Neural cell (in vitro differentiated cells): Measurements from ENCODE around the gene LFNG. TPM values are rescaled to one million over a fixed set of nuclear protein-coding genes. Genes with fewer than 3 reads are reported as not detected.

Experiments
- H2AFZ ChIP-seq: fragments of 200-600, 300-800 bp; sonication (generic), shearing (Covaris generic); 2 replicates; pipeline ENCODE4 v1.6.0; 2014; ENCODE audit warnings: low read depth, mild to moderate bottlenecking, antibody characterized with exemption, low read length, moderate library complexity
- H3F3A ChIP-seq: fragments of 200-600 bp; shearing (Covaris generic); 2 replicates; pipeline ENCODE4 v1.6.1; 2016; ENCODE audit warnings: mild to moderate bottlenecking, moderate library complexity, mixed read lengths, antibody characterized with exemption, low read length; ENCODE audit not compliant: insufficient read depth, poor library complexity, severe bottlenecking
- H3K27ac ChIP-seq: fragments of 200-600, 300-800 bp; sonication (generic), shearing (Covaris generic); 2 replicates; pipeline ENCODE4 v1.5.1; 2014; ENCODE audit warnings: mild to moderate bottlenecking, low read length, moderate library complexity
- H3K27me3 ChIP-seq: fragments of 300-800, 200-600 bp; sonication (generic), shearing (Covaris generic); 2 replicates; pipeline ENCODE4 v1.6.0; 2014; ENCODE audit warnings: mild to moderate bottlenecking, low read depth, low read length, moderate library complexity; ENCODE audit not compliant: insufficient read depth
- H3K36me3 ChIP-seq: fragments of 300-800, 200-600 bp; sonication (generic), shearing (Covaris generic); 2 replicates; pipeline ENCODE4 v1.5.1; 2014; ENCODE audit warnings: mild to moderate bottlenecking, antibody characterized with exemption, low read length, moderate library complexity; ENCODE audit not compliant: insufficient read depth
- H3K4me2 ChIP-seq: fragments of 300-800, 200-600 bp; sonication (generic), shearing (Covaris generic); 2 replicates; pipeline ENCODE4 v1.6.0; 2014; ENCODE audit warnings: mild to moderate bottlenecking, low read length
- H3K4me3 ChIP-seq: fragments of 300-800, 200-600 bp; sonication (generic), shearing (Covaris generic); 2 replicates; pipeline ENCODE4 v1.5.1; 2014; ENCODE audit warnings: mild to moderate bottlenecking, low read length, moderate library complexity
- H3K79me2 ChIP-seq: fragments of 200-600 bp; shearing (Covaris generic); replicated peaks from 2 replicates; pipeline ENCODE4 v1.6.0; 2014; ENCODE audit warnings: mild to moderate bottlenecking, low read length, moderate library complexity; ENCODE audit not compliant: insufficient read depth
- H3K9ac ChIP-seq: fragments of 300-800, 200-600 bp; sonication (generic), shearing (Covaris generic); 2 replicates; pipeline ENCODE4 v1.6.1; 2016; ENCODE audit warnings: mild to moderate bottlenecking, low read length, mixed read lengths
- H3K9me2 ChIP-seq: fragments of 200-600 bp; shearing (Covaris generic); 2 replicates; pipeline ENCODE4 v1.6.1; 2016; ENCODE audit warnings: mild to moderate bottlenecking, low read length, mixed read lengths; ENCODE audit not compliant: insufficient read depth
- H3K9me3 ChIP-seq: fragments of 200-600, 300-800 bp; sonication (generic), shearing (Covaris generic); 2 replicates; pipeline ENCODE4 v1.6.1; 2016; ENCODE audit warnings: mild to moderate bottlenecking, mixed run types, low read length, moderate library complexity, mixed read lengths
- H4K20me1 ChIP-seq: fragments of 200-600 bp; shearing (Covaris generic); 2 replicates; pipeline ENCODE4 v1.6.1; 2016; ENCODE audit warnings: mild to moderate bottlenecking, mixed run types; ENCODE audit not compliant: insufficient read depth
- EP300 ChIP-seq: fragments of 450-650 bp; conservative IDR thresholded peaks from 2 replicates; pipeline ENCODE4 v1.6.1; 2014; ENCODE audit warnings: antibody characterized with exemption, mild to moderate bottlenecking, moderate library complexity; ENCODE audit not compliant: poor library complexity, severe bottlenecking
- EZH2 ChIP-seq: fragments of 200-600, 300-800 bp; shearing (Covaris generic), sonication (generic); IDR thresholded peaks from 2 replicates; pipeline ENCODE4 v1.6.1; 2014; ENCODE audit warnings: antibody characterized with exemption, low read length, borderline replicate concordance, mild to moderate bottlenecking; ENCODE audit not compliant: insufficient read depth, poor library complexity, severe bottlenecking
- MXI1 ChIP-seq: fragments of 450-650 bp; conservative IDR thresholded peaks from 2 replicates; pipeline ENCODE4 v1.6.1; 2014; ENCODE audit warnings: antibody characterized with exemption, mild to moderate bottlenecking; ENCODE audit not compliant: poor library complexity, severe bottlenecking
- POLR2AphosphoS5 ChIP-seq: IDR thresholded peaks from 2 replicates; pipeline ENCODE4 v1.6.1; 2012
- RAD21 ChIP-seq: fragments of 450-650 bp; conservative IDR thresholded peaks from 2 replicates; pipeline ENCODE4 v1.6.1; 2014; ENCODE audit warnings: antibody characterized with exemption, mild to moderate bottlenecking, moderate library complexity
- SMC3 ChIP-seq: fragments of 450-650 bp; conservative IDR thresholded peaks from 2 replicates; pipeline ENCODE4 v1.6.1; 2014; ENCODE audit warnings: antibody characterized with exemption, mild to moderate bottlenecking, moderate library complexity; ENCODE audit not compliant: poor library complexity
- TAF1 ChIP-seq: IDR thresholded peaks from 2 replicates; pipeline ENCODE4 v1.6.1; 2012; ENCODE audit warnings: low read depth
- polyA plus RNA-seq: library from polyadenylated mRNA; depleted of rRNA; stranded (reverse); fragments of >200 nt; gene quantifications from 2 replicates; pipeline ENCODE4 v1.2.3, GENCODE V29; 2014
- TF ChIP-seq, protein P1 (sequence below): IDR thresholded peaks from 2 replicates; pipeline ENCODE4 v1.6.1; 2012; ENCODE audit warnings: borderline replicate concordance
- TF ChIP-seq, protein P2 (sequence below): fragments of 450-650 bp; IDR thresholded peaks from 2 replicates; pipeline ENCODE4 v1.5.1; 2014; ENCODE audit warnings: antibody characterized with exemption, mild to moderate bottlenecking, moderate library complexity; ENCODE audit not compliant: poor library complexity, severe bottlenecking

Gene LFNG
- polyA plus RNA-seq, 1 donor from 2014 or later = 0.30 TPM

DNA sequence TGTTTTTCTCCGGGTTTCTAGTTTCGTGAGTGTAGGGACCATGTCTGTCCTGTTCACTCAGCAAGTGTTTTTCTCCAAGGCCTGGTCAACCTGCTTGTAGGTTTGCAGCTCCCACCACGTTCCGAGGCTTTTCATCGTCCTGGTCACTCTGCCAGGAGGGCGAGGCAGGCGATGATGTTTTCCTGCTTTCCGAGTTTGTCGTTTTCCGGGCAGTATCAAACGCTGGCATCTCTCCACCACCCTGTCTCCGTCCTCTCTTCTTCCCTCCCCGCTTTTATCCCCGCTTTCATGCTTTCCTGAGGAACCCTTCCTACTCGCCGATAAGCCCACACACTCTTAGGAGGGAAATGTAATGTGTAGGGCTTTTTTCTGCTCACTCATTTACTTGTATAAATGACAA is 50.4 kb downstream of the LFNG start:
- H3K27me3 ChIP-seq = no peaks in the 10 kb centered on the region
- TF ChIP-seq, protein P1, sequence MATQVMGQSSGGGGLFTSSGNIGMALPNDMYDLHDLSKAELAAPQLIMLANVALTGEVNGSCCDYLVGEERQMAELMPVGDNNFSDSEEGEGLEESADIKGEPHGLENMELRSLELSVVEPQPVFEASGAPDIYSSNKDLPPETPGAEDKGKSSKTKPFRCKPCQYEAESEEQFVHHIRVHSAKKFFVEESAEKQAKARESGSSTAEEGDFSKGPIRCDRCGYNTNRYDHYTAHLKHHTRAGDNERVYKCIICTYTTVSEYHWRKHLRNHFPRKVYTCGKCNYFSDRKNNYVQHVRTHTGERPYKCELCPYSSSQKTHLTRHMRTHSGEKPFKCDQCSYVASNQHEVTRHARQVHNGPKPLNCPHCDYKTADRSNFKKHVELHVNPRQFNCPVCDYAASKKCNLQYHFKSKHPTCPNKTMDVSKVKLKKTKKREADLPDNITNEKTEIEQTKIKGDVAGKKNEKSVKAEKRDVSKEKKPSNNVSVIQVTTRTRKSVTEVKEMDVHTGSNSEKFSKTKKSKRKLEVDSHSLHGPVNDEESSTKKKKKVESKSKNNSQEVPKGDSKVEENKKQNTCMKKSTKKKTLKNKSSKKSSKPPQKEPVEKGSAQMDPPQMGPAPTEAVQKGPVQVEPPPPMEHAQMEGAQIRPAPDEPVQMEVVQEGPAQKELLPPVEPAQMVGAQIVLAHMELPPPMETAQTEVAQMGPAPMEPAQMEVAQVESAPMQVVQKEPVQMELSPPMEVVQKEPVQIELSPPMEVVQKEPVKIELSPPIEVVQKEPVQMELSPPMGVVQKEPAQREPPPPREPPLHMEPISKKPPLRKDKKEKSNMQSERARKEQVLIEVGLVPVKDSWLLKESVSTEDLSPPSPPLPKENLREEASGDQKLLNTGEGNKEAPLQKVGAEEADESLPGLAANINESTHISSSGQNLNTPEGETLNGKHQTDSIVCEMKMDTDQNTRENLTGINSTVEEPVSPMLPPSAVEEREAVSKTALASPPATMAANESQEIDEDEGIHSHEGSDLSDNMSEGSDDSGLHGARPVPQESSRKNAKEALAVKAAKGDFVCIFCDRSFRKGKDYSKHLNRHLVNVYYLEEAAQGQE = no peak
- no peak for TF ChIP-seq POLR2AphosphoS5
- TF ChIP-seq EZH2 = no peak
- TF ChIP-seq TAF1 = no peak
- no peak for TF ChIP-seq MXI1
- TF ChIP-seq EP300 = no peak
- TF ChIP-seq SMC3 = no peak
- TF ChIP-seq, protein P2, sequence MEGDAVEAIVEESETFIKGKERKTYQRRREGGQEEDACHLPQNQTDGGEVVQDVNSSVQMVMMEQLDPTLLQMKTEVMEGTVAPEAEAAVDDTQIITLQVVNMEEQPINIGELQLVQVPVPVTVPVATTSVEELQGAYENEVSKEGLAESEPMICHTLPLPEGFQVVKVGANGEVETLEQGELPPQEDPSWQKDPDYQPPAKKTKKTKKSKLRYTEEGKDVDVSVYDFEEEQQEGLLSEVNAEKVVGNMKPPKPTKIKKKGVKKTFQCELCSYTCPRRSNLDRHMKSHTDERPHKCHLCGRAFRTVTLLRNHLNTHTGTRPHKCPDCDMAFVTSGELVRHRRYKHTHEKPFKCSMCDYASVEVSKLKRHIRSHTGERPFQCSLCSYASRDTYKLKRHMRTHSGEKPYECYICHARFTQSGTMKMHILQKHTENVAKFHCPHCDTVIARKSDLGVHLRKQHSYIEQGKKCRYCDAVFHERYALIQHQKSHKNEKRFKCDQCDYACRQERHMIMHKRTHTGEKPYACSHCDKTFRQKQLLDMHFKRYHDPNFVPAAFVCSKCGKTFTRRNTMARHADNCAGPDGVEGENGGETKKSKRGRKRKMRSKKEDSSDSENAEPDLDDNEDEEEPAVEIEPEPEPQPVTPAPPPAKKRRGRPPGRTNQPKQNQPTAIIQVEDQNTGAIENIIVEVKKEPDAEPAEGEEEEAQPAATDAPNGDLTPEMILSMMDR = no peak
- TF ChIP-seq RAD21 = no peak
- peaks cover 6% of the 10 kb centered on the region for H3K79me2 ChIP-seq
- no peaks in the 10 kb centered on the region for H3K9me3 ChIP-seq
- H3K9me2 ChIP-seq = no peaks in the 10 kb centered on the region
- no peak overlapping the region for H3K27ac ChIP-seq
- H3F3A ChIP-seq = no peaks in the 10 kb centered on the region
- peaks cover 6% of the 10 kb centered on the region for H3K36me3 ChIP-seq
- no peak overlapping the region for H3K4me2 ChIP-seq
- H3K9ac ChIP-seq = no peak overlapping the region
- no peak overlapping the region for H2AFZ ChIP-seq
- no peaks in the 10 kb centered on the region for H4K20me1 ChIP-seq
- no peak overlapping the region for H3K4me3 ChIP-seq

DNA sequence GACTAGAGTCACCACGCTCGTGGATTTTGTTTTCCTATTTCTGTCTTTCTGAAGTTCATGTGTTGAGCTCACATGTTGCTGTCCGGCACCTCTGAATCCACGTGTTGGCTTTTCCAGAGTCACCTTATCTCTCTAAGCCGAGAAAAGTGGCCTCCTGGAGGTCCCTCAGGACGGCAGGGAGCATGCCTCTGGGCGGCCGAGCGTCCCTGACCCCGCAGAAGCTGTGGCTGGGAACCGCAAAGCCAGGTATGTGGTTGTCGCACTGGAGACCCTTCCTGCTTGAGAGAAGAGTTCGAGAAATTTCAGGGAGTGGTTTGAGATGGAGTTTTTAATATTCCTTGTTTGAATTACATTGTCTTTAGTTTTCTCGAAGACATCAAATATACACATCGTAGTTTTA is 51.8 kb downstream of the LFNG start:
- H3K9me3 ChIP-seq = no peaks in the 10 kb centered on the region
- no peaks in the 10 kb centered on the region for H3F3A ChIP-seq
- H2AFZ ChIP-seq = no peak overlapping the region
- H3K4me2 ChIP-seq = no peak overlapping the region
- no peak overlapping the region for H3K9ac ChIP-seq
- H3K79me2 ChIP-seq = peaks cover 2% of the 10 kb centered on the region
- peaks cover 6% of the 10 kb centered on the region for H3K36me3 ChIP-seq
- no peaks in the 10 kb centered on the region for H3K9me2 ChIP-seq
- H3K4me3 ChIP-seq = no peak overlapping the region
- H3K27me3 ChIP-seq = no peaks in the 10 kb centered on the region
- H4K20me1 ChIP-seq = no peaks in the 10 kb centered on the region
- TF ChIP-seq, protein P1 = no peak
- TF ChIP-seq MXI1 (no peak), SMC3 (no peak), EP300 (no peak), POLR2AphosphoS5 (no peak), EZH2 (no peak), TAF1 (no peak), RAD21 (no peak)
- TF ChIP-seq, protein P2 = no peak
- H3K27ac ChIP-seq = no peak overlapping the region
